Mammary epithelial cell (primary cell): ENCODE measurements around the gene SLC20A1.

ENCODE experiments used
- CTCF ChIP-seq, 2 donors: IDR thresholded peaks in 1 of 2; conservative IDR thresholded peaks in 1 of 2; 2 replicates each; pipeline ENCODE4 v1.5.1; 2011 to 2012; ENCODE audit warnings: inconsistent platforms in 2 of 2, low read length in 2 of 2, mild to moderate bottlenecking in 2 of 2, control low read depth in 1 of 2, low read depth in 1 of 2; ENCODE audit not compliant: insufficient read depth in 1 of 2; ENCODE audit errors: extremely low read depth in 1 of 2
- EZH2 ChIP-seq: IDR thresholded peaks from 2 replicates; pipeline ENCODE4 v1.6.1; 2012; ENCODE audit warnings: low read length, inconsistent platforms, borderline replicate concordance

- no peak for TF ChIP-seq CTCF (conservative IDR thresholded peaks at IDR 0.05 in 1 of 2, IDR thresholded peaks at IDR 0.05 in 1 of 2; ENCODE audit: extremely low read depth in 1 of 2, insufficient read depth in 1 of 2, low read depth in 1 of 2, low read length in 2 of 2)
- no peak for TF ChIP-seq EZH2
These were observed 39.2 kb upstream of the SLC20A1 start for GRCh38 chr2:112606547-112606946.
